ENCODE results near the gene LPAR1. TPM values are rescaled to one million over a fixed set of nuclear protein-coding genes. Genes with fewer than 3 reads are reported as not detected.
"Not testable (repeated sequence)": the region's sequence is repeated elsewhere in the genome, so short reads cannot be mapped to it uniquely, and the experiment has no call there.

Gene LPAR1

DNA sequence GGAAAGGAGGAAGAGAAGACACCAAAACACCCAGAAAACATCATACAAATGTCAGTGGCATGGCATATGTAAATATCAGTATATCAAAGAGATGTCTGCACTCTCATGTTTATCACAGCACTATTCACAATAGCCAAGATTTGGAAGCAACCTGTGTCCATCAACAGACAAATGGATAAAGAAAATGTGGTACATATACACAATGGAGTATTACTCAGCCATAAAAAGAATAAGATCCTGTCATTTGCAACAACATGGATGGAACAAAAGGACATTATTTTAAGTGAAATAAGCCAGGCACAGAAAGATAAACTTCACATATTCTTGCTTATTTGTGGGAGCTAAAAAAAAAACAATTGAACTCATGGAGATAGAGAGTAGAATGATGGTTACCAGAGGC is 213.1 kb downstream of the LPAR1 start:
- not testable (repeated sequence) for H2AK5ac ChIP-seq (ENCODE audit: low read length, severe bottlenecking); H2BK15ac ChIP-seq (ENCODE audit: low read depth, poor library complexity, severe bottlenecking); DNase-seq; H2BK12ac ChIP-seq (ENCODE audit: low read length in 2 of 2); H3K4me2 ChIP-seq (ENCODE audit: low read length, poor library complexity, severe bottlenecking); H2AFZ ChIP-seq (ENCODE audit: low read depth, low read length); H3K9ac ChIP-seq (ENCODE audit: low read length); H3K4ac ChIP-seq (ENCODE audit: low read depth in 1 of 2, low read length in 2 of 2); H3K14ac ChIP-seq (ENCODE audit: low read length in 2 of 2); H3K23ac ChIP-seq (ENCODE audit: low read length in 2 of 2); H3K79me1 ChIP-seq (replicated peaks; ENCODE audit: low read length, poor library complexity, severe bottlenecking); H4K91ac ChIP-seq (ENCODE audit: low read length); H3K36me3 ChIP-seq (ENCODE audit: control insufficient read depth in 1 of 2, insufficient read depth in 2 of 2, low read depth in 1 of 2, low read length in 2 of 2); H3K4me1 ChIP-seq (ENCODE audit: control insufficient read depth, insufficient read depth, low read depth, low read length); H3K4me3 ChIP-seq (ENCODE audit: insufficient read depth in 1 of 2, low read depth in 1 of 2, low read length in 2 of 2); H2BK120ac ChIP-seq (ENCODE audit: low read depth, low read length); H3K27ac ChIP-seq (ENCODE audit: low read length, poor library complexity, severe bottlenecking); H4K8ac ChIP-seq (ENCODE audit: low read length); H2BK5ac ChIP-seq (ENCODE audit: low read depth, low read length, poor library complexity, severe bottlenecking); H3K18ac ChIP-seq (ENCODE audit: low read depth in 1 of 2, low read length in 2 of 2); H3K27me3 ChIP-seq (ENCODE audit: control insufficient read depth in 1 of 2, insufficient read depth in 1 of 2, low read length in 2 of 2); H3K9me3 ChIP-seq (ENCODE audit: control insufficient read depth, low read length)

Small RNAs within 50 kb of the gene (small RNA-seq; reads per million reads assigned to genes)
- gene RF00019 (ENCODE audit: low read depth), result not detected
- not detected for gene RNU6-432P (ENCODE audit: low read depth)

All from mesenchymal stem cell (in vitro differentiated cells and primary cell).